A549 (cell line): ENCODE measurements around the gene CARD11. TPM values are rescaled to one million over a fixed set of nuclear protein-coding genes. Genes with fewer than 3 reads are reported as not detected.

Experiments used
- ATAC-seq, 2 experiments: fragments of 200-7000 bp in 1 of 2; fragments of >200 bp in 1 of 2; cut with Nextera tagmentation in 1 of 2; cut with Tn5 transposase in 1 of 2; 3 replicates each; pipeline versions ENCODE4 v1.8.0 to v1.9.1; 2018 to 2020; ENCODE audit warnings: mild to moderate bottlenecking in 1 of 2, moderate library complexity in 1 of 2
- CTCF ChIA-PET: fragments of 300-600 bp; sonication (Branson Sonifier 250); formaldehyde crosslinking; extraction: SDS; loops from one replicate; lab custom pipeline; 2021; ENCODE audit warnings: antibody characterized with exemption, inconsistent platforms; lab: Yijun Ruan, JAX
- POLR2A ChIA-PET: fragments of 350-600 bp; formaldehyde crosslinking; extraction: SDS; loops from one replicate; lab custom pipeline; 2021; ENCODE audit warnings: antibody characterized with exemption, inconsistent platforms; lab: Yijun Ruan, JAX
- DNase-seq, 2 experiments: peaks; one replicate each; pipeline versions ENCODE4 v3.0.0 to v3.0.0-alpha.2; 2011 to 2016; ENCODE audit warnings: low read depth in 1 of 2, low spot score in 1 of 2
- FAIRE-seq: peaks from 2 replicates; lab custom pipeline; 2011; peaks lifted over from hg19 to GRCh38; lab: Jason Lieb, UNC
- H3K27ac ChIP-seq, 2 experiments: fragments of >200 bp; sonication (Bioruptor Twin); formaldehyde crosslinking; 3 replicates each; pipeline ENCODE4 v1.5.1; 2016 to 2017
- H3K4me1 ChIP-seq: fragments of >200 bp; sonication (Bioruptor Twin); formaldehyde crosslinking; 3 replicates; pipeline ENCODE4 v1.6.1; 2016
- H3K4me2 ChIP-seq: fragments of >200 bp; sonication (Bioruptor Twin); formaldehyde crosslinking; 3 replicates; pipeline ENCODE4 v1.6.1; 2016
- H3K4me3 ChIP-seq: fragments of >200 bp; sonication (Bioruptor Twin); formaldehyde crosslinking; 3 replicates; pipeline ENCODE4 v1.5.1; 2016
- H3K9me3 ChIP-seq: fragments of >200 bp; sonication (Bioruptor Twin); formaldehyde crosslinking; 3 replicates; pipeline ENCODE4 v1.6.1; 2016
- CHD4 ChIP-seq: fragments of 200-600 bp; sonication (generic); IDR thresholded peaks from 2 replicates; pipeline ENCODE4 v1.6.1; 2016; ENCODE audit warnings: antibody characterized with exemption, mild to moderate bottlenecking, borderline replicate concordance
- FOSB ChIP-seq: fragments of 250-450 bp; sonication (Bioruptor Pico); IDR thresholded peaks from 2 replicates; pipeline ENCODE4 v1.5.0; 2020; ENCODE audit warnings: mild to moderate bottlenecking, moderate library complexity
- FOXS1 ChIP-seq: fragments of 250-450 bp; sonication (Bioruptor Pico); IDR thresholded peaks from 2 replicates; pipeline ENCODE4 v1.5.0; 2020; ENCODE audit warnings: mild to moderate bottlenecking, moderate library complexity
- HEYL ChIP-seq: fragments of 250-450 bp; sonication (Bioruptor Pico); IDR thresholded peaks from 2 replicates; pipeline ENCODE4 v1.8.0; 2021; ENCODE audit warnings: mild to moderate bottlenecking, moderate library complexity
- HOXB13 ChIP-seq: fragments of 250-450 bp; sonication (Bioruptor Pico); IDR thresholded peaks from 2 replicates; pipeline ENCODE4 v1.5.0; 2020; ENCODE audit warnings: low read depth, mild to moderate bottlenecking, moderate library complexity
- JUN ChIP-seq, 2 experiments: fragments of >200 bp; sonication (Bioruptor Twin); formaldehyde crosslinking; IDR thresholded peaks; 2 replicates in 1 of 2; 3 replicates in 1 of 2; pipeline ENCODE4 v1.6.1; 2016 to 2017
- KDM1A ChIP-seq: fragments of 200-600 bp; sonication (generic); IDR thresholded peaks from 2 replicates; pipeline ENCODE4 v1.6.1; 2016; ENCODE audit warnings: low read depth, mild to moderate bottlenecking
- MAZ ChIP-seq: fragments of 150-350 bp; IDR thresholded peaks from 2 replicates; pipeline ENCODE4 v1.6.1; 2014; ENCODE audit warnings: antibody characterized with exemption, low read depth, low read length, borderline replicate concordance
- NR3C1 ChIP-seq: fragments of >200 bp; sonication (Bioruptor Twin); formaldehyde crosslinking; IDR thresholded peaks from 3 replicates; pipeline ENCODE4 v1.6.1; 2017
- POLR2AphosphoS2 ChIP-seq: conservative IDR thresholded peaks from 2 replicates; pipeline ENCODE4 v1.6.1; 2012; ENCODE audit warnings: low read length, improper control_type of control experiment, inconsistent platforms
- RFX5 ChIP-seq: fragments of 450-650 bp; IDR thresholded peaks from 2 replicates; pipeline ENCODE4 v1.7.1; 2014; ENCODE audit warnings: antibody characterized with exemption, mild to moderate bottlenecking, moderate library complexity
- TFCP2L1 ChIP-seq: fragments of 250-450 bp; sonication (Bioruptor Pico); IDR thresholded peaks from 2 replicates; pipeline ENCODE4 v1.5.0; 2021; ENCODE audit warnings: mild to moderate bottlenecking
- ZSCAN20 ChIP-seq: fragments of 250-450 bp; sonication (Bioruptor Pico); IDR thresholded peaks from 2 replicates; pipeline ENCODE4 v1.8.0; 2022; ENCODE audit warnings: mild to moderate bottlenecking, moderate library complexity
- WGBS: methylation state at CpG from one replicate; pipeline ENCODE4 v1.1.6; 2017; ENCODE audit errors: missing lambda C conversion rate; 5-methylcytosine and 5-hydroxymethylcytosine counted together
- polyA plus RNA-seq, 4 experiments: library from polyadenylated mRNA; depleted of rRNA in 3 of 4; stranded (reverse); fragments of >200 nt; fragmentation: RNase III in 1 of 4; extraction: RNeasy Plus Mini Kit Qiagen cat#74134 plus additional on column Dnase treatment in 1 of 4; gene quantifications; 2 replicates in 3 of 4; 3 replicates in 1 of 4; pipeline ENCODE4 v1.2.3, GENCODE V29; 2011 to 2017
- TF ChIP-seq, protein P1 (sequence below): fragments of 450-650 bp; IDR thresholded peaks from 2 replicates; pipeline ENCODE4 v1.6.1; 2014; ENCODE audit warnings: antibody characterized with exemption
- TF ChIP-seq, protein P2 (sequence below): IDR thresholded peaks from 2 replicates; pipeline ENCODE4 v1.6.1; 2012
- TF ChIP-seq, protein P3 (sequence below): IDR thresholded peaks from 2 replicates; pipeline ENCODE4 v1.6.1; 2012
- TF ChIP-seq, protein P4 (sequence below): fragments of 150-350 bp; IDR thresholded peaks from 2 replicates; pipeline ENCODE4 v1.6.1; 2014; ENCODE audit warnings: low read depth, mild to moderate bottlenecking, low read length
- TF ChIP-seq, protein P5 (sequence below): fragments of 250-450 bp; sonication (Bioruptor Pico); IDR thresholded peaks from 2 replicates; pipeline ENCODE4 v1.5.0; 2021; ENCODE audit warnings: mild to moderate bottlenecking, moderate library complexity, borderline replicate concordance
- TF ChIP-seq, protein P6 (sequence below): fragments of 200-600 bp; sonication (generic); IDR thresholded peaks from 2 replicates; pipeline ENCODE4 v1.6.1; 2016; ENCODE audit warnings: antibody characterized with exemption, mild to moderate bottlenecking, moderate library complexity
- TF ChIP-seq, protein P7 (sequence below): fragments of >200 bp; sonication (Bioruptor Twin); formaldehyde crosslinking; IDR thresholded peaks from 2 replicates; pipeline ENCODE4 v1.6.1; 2016
- TF ChIP-seq, protein P8 (sequence below): fragments of >200 bp; sonication (Bioruptor Twin); formaldehyde crosslinking; IDR thresholded peaks from 3 replicates; pipeline ENCODE4 v1.6.1; 2016

The CARD11 gene
- polyA plus RNA-seq, 2 of the 4 experiments (the other 2 are of a cell fraction), result 0.48 to 1.1 TPM

DNA sequence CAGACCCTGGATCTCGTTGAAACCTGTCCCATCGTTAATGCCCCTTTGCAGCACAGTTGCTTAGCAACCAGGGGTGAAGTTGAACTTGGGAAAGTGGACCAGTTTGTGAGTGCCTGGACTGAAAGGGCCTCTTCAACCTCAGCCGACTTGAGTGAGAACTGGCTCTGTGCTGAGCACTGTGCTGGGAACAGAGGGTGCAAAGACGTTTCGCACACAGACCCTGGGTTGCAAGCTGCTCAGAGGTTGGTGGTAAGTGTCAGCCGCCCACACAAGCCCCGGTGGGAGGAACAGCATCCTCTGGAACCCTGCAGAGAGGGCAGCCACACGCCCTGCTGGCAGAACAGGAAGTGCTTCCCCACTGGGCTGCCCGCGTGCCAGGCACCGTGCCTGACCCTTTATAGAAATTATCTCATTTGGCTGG, 89.2 kb downstream of the CARD11 start:
- no peak overlapping the region for H3K4me2 ChIP-seq
- no peak overlapping the region for H3K4me3 ChIP-seq
- peaks cover 14% of the 10 kb centered on the region for H3K4me1 ChIP-seq
- ChIA-PET CTCF (interaction anchor here (1.0 to 1.3 kb wide), 2 partner anchors 23 to 26 kb away, joined by 3 read pairs; no protein-coding TSS in a partner anchor), POLR2A (no interaction called here)
- no peak for FAIRE-seq
- H3K27ac ChIP-seq, result peak overlapping the region in 1 of 2 experiments; percentile 91; a peak in 2 of 6 replicates
- WGBS, result 88% methylated on average over 11 of the region's 11 CpGs
- no peaks in the 10 kb centered on the region for H3K9me3 ChIP-seq
- TF ChIP-seq JUN (IDR thresholded peaks at IDR 0.05), result no peak
- no peak for TF ChIP-seq FOSB (CRISPR knock-in tag)
- TF ChIP-seq, protein P1, sequence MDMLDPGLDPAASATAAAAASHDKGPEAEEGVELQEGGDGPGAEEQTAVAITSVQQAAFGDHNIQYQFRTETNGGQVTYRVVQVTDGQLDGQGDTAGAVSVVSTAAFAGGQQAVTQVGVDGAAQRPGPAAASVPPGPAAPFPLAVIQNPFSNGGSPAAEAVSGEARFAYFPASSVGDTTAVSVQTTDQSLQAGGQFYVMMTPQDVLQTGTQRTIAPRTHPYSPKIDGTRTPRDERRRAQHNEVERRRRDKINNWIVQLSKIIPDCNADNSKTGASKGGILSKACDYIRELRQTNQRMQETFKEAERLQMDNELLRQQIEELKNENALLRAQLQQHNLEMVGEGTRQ, result no peak
- TF ChIP-seq MAZ, result no peak
- no peak for TF ChIP-seq ZSCAN20 (CRISPR knock-in tag)
- TF ChIP-seq HEYL, result no peak
- no peak for TF ChIP-seq NR3C1
- TF ChIP-seq, protein P2, sequence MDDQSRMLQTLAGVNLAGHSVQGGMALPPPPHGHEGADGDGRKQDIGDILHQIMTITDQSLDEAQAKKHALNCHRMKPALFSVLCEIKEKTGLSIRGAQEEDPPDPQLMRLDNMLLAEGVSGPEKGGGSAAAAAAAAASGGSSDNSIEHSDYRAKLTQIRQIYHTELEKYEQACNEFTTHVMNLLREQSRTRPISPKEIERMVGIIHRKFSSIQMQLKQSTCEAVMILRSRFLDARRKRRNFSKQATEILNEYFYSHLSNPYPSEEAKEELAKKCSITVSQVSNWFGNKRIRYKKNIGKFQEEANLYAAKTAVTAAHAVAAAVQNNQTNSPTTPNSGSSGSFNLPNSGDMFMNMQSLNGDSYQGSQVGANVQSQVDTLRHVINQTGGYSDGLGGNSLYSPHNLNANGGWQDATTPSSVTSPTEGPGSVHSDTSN, result no peak
- TF ChIP-seq, protein P3, sequence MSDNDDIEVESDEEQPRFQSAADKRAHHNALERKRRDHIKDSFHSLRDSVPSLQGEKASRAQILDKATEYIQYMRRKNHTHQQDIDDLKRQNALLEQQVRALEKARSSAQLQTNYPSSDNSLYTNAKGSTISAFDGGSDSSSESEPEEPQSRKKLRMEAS, result no peak
- TF ChIP-seq HOXB13 (CRISPR knock-in tag), result no peak
- TF ChIP-seq, protein P4, sequence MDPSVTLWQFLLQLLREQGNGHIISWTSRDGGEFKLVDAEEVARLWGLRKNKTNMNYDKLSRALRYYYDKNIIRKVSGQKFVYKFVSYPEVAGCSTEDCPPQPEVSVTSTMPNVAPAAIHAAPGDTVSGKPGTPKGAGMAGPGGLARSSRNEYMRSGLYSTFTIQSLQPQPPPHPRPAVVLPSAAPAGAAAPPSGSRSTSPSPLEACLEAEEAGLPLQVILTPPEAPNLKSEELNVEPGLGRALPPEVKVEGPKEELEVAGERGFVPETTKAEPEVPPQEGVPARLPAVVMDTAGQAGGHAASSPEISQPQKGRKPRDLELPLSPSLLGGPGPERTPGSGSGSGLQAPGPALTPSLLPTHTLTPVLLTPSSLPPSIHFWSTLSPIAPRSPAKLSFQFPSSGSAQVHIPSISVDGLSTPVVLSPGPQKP, result no peak
- no peak for TF ChIP-seq POLR2AphosphoS2
- TF ChIP-seq KDM1A, result no peak
- TF ChIP-seq TFCP2L1, result no peak
- no peak for ATAC-seq
- DNase-seq, result no peak

DNA sequence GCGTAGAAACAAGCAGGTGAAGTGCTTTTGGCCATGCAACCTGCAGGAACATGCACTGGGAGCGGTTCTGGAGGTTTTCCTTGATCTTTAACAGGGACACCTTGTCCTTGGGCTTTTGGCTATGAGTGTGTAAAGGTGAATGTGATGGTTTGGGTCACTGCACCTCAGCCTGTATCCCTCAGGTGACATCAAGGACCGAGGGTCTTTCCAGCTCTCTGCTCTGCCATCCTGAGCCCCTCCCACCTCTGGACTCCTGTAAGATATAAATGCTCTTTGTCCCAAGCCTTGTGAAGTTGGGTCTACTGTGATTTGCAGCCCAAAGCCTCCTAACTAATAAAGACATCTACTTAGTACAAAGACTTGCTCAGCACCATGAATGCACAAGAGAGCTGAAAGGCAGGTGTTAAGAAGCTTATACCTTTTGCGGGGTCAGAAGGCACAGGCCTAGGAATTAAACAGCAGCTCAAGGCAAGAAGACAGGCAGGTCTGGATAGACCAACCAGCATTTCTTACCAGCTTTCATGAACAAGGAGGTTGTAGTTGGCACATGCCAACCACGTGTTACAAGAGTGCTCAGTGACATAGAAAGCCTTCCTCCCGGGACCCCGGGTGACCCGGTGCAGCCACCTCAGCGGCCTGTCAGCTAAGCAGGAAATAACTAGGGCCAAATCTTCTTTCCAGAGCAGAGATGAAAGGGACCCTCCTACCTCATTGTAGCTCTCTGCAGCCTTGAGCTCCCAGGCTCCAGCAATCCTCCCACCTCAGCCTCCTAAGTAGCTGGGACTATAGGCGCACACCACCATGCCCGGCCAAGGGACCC, 89.9 kb downstream of the CARD11 start:
- Histone ChIP-seq H3K4me3 (no peak overlapping the region), H3K4me1 (peaks cover 14% of the 10 kb centered on the region), H3K4me2 (no peak overlapping the region), H3K27ac (no peak overlapping the region; a peak in 1 of 6 replicates), H3K9me3 (0 out of 3 replicates have a peak, but pooled peaks cover 2% of the 10 kb centered on the region)
- TF ChIP-seq, protein P5, sequence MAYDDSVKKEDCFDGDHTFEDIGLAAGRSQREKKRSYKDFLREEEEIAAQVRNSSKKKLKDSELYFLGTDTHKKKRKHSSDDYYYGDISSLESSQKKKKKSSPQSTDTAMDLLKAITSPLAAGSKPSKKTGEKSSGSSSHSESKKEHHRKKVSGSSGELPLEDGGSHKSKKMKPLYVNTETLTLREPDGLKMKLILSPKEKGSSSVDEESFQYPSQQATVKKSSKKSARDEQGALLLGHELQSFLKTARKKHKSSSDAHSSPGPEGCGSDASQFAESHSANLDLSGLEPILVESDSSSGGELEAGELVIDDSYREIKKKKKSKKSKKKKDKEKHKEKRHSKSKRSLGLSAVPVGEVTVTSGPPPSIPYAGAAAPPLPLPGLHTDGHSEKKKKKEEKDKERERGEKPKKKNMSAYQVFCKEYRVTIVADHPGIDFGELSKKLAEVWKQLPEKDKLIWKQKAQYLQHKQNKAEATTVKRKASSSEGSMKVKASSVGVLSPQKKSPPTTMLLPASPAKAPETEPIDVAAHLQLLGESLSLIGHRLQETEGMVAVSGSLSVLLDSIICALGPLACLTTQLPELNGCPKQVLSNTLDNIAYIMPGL (CRISPR knock-in tag), result no peak
- TF ChIP-seq CHD4 (no peak), FOXS1 (CRISPR knock-in tag) (no peak), RFX5 (no peak), FOSB (CRISPR knock-in tag) (no peak)
- TF ChIP-seq, protein P1, result no peak
- TF ChIP-seq, protein P6, sequence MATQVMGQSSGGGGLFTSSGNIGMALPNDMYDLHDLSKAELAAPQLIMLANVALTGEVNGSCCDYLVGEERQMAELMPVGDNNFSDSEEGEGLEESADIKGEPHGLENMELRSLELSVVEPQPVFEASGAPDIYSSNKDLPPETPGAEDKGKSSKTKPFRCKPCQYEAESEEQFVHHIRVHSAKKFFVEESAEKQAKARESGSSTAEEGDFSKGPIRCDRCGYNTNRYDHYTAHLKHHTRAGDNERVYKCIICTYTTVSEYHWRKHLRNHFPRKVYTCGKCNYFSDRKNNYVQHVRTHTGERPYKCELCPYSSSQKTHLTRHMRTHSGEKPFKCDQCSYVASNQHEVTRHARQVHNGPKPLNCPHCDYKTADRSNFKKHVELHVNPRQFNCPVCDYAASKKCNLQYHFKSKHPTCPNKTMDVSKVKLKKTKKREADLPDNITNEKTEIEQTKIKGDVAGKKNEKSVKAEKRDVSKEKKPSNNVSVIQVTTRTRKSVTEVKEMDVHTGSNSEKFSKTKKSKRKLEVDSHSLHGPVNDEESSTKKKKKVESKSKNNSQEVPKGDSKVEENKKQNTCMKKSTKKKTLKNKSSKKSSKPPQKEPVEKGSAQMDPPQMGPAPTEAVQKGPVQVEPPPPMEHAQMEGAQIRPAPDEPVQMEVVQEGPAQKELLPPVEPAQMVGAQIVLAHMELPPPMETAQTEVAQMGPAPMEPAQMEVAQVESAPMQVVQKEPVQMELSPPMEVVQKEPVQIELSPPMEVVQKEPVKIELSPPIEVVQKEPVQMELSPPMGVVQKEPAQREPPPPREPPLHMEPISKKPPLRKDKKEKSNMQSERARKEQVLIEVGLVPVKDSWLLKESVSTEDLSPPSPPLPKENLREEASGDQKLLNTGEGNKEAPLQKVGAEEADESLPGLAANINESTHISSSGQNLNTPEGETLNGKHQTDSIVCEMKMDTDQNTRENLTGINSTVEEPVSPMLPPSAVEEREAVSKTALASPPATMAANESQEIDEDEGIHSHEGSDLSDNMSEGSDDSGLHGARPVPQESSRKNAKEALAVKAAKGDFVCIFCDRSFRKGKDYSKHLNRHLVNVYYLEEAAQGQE, result no peak
- TF ChIP-seq, protein P7, sequence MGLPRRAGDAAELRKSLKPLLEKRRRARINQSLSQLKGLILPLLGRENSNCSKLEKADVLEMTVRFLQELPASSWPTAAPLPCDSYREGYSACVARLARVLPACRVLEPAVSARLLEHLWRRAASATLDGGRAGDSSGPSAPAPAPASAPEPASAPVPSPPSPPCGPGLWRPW, result no peak
- TF ChIP-seq, protein P8, sequence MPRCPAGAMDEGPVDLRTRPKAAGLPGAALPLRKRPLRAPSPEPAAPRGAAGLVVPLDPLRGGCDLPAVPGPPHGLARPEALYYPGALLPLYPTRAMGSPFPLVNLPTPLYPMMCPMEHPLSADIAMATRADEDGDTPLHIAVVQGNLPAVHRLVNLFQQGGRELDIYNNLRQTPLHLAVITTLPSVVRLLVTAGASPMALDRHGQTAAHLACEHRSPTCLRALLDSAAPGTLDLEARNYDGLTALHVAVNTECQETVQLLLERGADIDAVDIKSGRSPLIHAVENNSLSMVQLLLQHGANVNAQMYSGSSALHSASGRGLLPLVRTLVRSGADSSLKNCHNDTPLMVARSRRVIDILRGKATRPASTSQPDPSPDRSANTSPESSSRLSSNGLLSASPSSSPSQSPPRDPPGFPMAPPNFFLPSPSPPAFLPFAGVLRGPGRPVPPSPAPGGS, result no peak
- DNase-seq (no peak), ATAC-seq (no peak), FAIRE-seq (no peak)
- ChIA-PET POLR2A (no interaction called here), CTCF (interaction anchor here (1.0 to 1.3 kb wide), 2 partner anchors 24 to 25 kb away, joined by 3 read pairs; no protein-coding TSS in a partner anchor)
- 87% methylated on average over 11 of the region's 11 CpGs for WGBS
